Endothelial cell of umbilical vein (primary cell): ENCODE measurements around the gene CHAC1.
A peak's percentile ranks its signal among the peaks of the same experiment; 100 is the strongest.

Experiments used
- CTCF ChIP-seq, 2 donors: IDR thresholded peaks; 1 replicate in 1 of 2; 2 replicates in 1 of 2; pipeline ENCODE4 v1.5.1; 2011; ENCODE audit warnings: low read length in 2 of 2, mild to moderate bottlenecking in 2 of 2, moderate library complexity in 2 of 2, control low read depth in 1 of 2, inconsistent platforms in 1 of 2, low read depth in 1 of 2; ENCODE audit not compliant: insufficient read depth in 1 of 2; ENCODE audit errors: extremely low read depth in 1 of 2
- EZH2 ChIP-seq: IDR thresholded peaks from 2 replicates; pipeline ENCODE4 v1.6.1; 2012; ENCODE audit warnings: borderline replicate concordance, low read depth, mild to moderate bottlenecking, moderate library complexity, low read length, inconsistent platforms; ENCODE audit not compliant: severe bottlenecking
- FOS ChIP-seq: IDR thresholded peaks from 2 replicates; pipeline ENCODE4 v1.6.1; 2011; ENCODE audit warnings: mild to moderate bottlenecking, low read length, moderate library complexity, borderline replicate concordance; ENCODE audit not compliant: insufficient read depth
- GATA2 ChIP-seq: IDR thresholded peaks from 2 replicates; pipeline ENCODE4 v1.7.0; 2011; ENCODE audit warnings: low read depth, mild to moderate bottlenecking, moderate library complexity, mixed read lengths, low read length; ENCODE audit not compliant: insufficient read length, insufficient read depth
- JUN ChIP-seq: IDR thresholded peaks from 2 replicates; pipeline ENCODE4 v1.6.1; 2011; ENCODE audit warnings: borderline replicate concordance, low read depth; ENCODE audit not compliant: insufficient read length, insufficient read depth
- MAX ChIP-seq: IDR thresholded peaks from 2 replicates; pipeline ENCODE4 v1.6.1; 2011; ENCODE audit not compliant: insufficient read depth, insufficient read length
- MYC ChIP-seq: IDR thresholded peaks from one replicate; pipeline ENCODE4 v1.6.1; 2011; ENCODE audit warnings: mild to moderate bottlenecking, low read depth, low read length
- POLR2A ChIP-seq: IDR thresholded peaks from 2 replicates; pipeline ENCODE4 v1.6.1; 2012; ENCODE audit warnings: low read depth, mild to moderate bottlenecking, control low read depth, low read length
- POLR2AphosphoS5 ChIP-seq: IDR thresholded peaks from 2 replicates; pipeline ENCODE4 v1.6.1; 2012; ENCODE audit warnings: low read depth, mild to moderate bottlenecking, control low read depth, low read length, moderate library complexity; ENCODE audit not compliant: insufficient read depth

- peak; percentile 8 for TF ChIP-seq EZH2
- peak in 1 of 2 donors; percentile 7 for TF ChIP-seq CTCF (IDR thresholded peaks at IDR 0.05; ENCODE audit: extremely low read depth in 1 of 2, insufficient read depth in 1 of 2, low read depth in 1 of 2, low read length in 2 of 2)
- no peak for TF ChIP-seq GATA2
- peak; percentile 94 for TF ChIP-seq POLR2AphosphoS5
- no peak for TF ChIP-seq FOS
- no peak for TF ChIP-seq JUN
- TF ChIP-seq MYC: no peak
- TF ChIP-seq POLR2A: peak; percentile 99
- TF ChIP-seq MAX: no peak
Observed at GRCh38 chr15:40928821-40929659, 24.2 kb upstream of the CHAC1 start, which contains the start of gene DLL4.
